Measurements from ENCODE around the gene SELENOF. TPM values are rescaled to one million over a fixed set of nuclear protein-coding genes. Genes with fewer than 3 reads are reported as not detected.

Gene SELENOF
- total RNA-seq, 4 donors from 2014 or later, result 41.3 to 141 (median 76.1) TPM

Other genes starting within 250 kb of the SELENOF start
- 10 to 100 TPM; 42.2 to 62.7 (median 45.9) TPM for gene SH3GLB1, start 209.6 kb downstream of the SELENOF start, total RNA-seq
- gene HS2ST1, start 509 bp upstream of the SELENOF start, total RNA-seq, result 10 to 100 TPM in 2 of 4 donors, 1 to 10 TPM in 2; 9.1 to 14.9 (median 10.3) TPM

Data from Peyer's patch (tissue), 4 donors.